K562 (cell line): ENCODE data around the gene CLIP1. TPM values are rescaled to one million over a fixed set of nuclear protein-coding genes. Genes with fewer than 3 reads are reported as not detected.

ENCODE experiments used
- ATAC-seq: fragments of 200-7000 bp; cut with Tn5 transposase; 3 replicates; pipeline ENCODE4 v1.9.1; 2020; ENCODE audit warnings: moderate library complexity
- BruUV-seq: library from RNA; stranded (reverse); fragments of 400-500 nt; replicated peaks from 2 replicates; lab custom pipeline; 2021; lab: Mats Ljungman, UMichigan
- CTCF ChIA-PET: fragments of 300-600 bp; formaldehyde crosslinking; extraction: SDS; loops from one replicate; lab custom pipeline; 2021; ENCODE audit warnings: low intra/inter-chr PET ratio; lab: Yijun Ruan, JAX
- POLR2A ChIA-PET: fragments of 300-600, 350-650 bp; sonication (Branson Sonifier 250); formaldehyde crosslinking; extraction: SDS; loops from one replicate; lab custom pipeline; 2021; ENCODE audit warnings: antibody characterized with exemption, inconsistent platforms; lab: Yijun Ruan, JAX
- DNase-seq, 4 experiments: peaks; one replicate each; pipeline versions ENCODE4 v3.0.0 to v3.0.0-alpha.2; 2011 to 2018; ENCODE audit warnings: low spot score in 3 of 4, mixed read lengths in 3 of 4; ENCODE audit errors: extremely low read depth in 1 of 4
- FAIRE-seq: peaks from 2 replicates; lab custom pipeline; 2011; peaks lifted over from hg19 to GRCh38; lab: Jason Lieb, UNC
- H2AFZ ChIP-seq: 2 replicates; pipeline ENCODE4 v1.6.0; 2011; ENCODE audit warnings: low read depth, low read length, control low read depth, inconsistent platforms
- H3K27ac ChIP-seq: fragments of 200-600 bp; 3 replicates; pipeline ENCODE4 v1.8.0; 2011; ENCODE audit warnings: low read depth, mild to moderate bottlenecking, control low read depth, inconsistent platforms, low read length, moderate library complexity, mixed read lengths; ENCODE audit errors: extremely low read depth
- H3K27me3 ChIP-seq, 2 experiments: fragments of 300-600 bp in 1 of 2; 2 replicates in 1 of 2; 3 replicates in 1 of 2; pipeline versions ENCODE4 v1.6.0 to v1.8.0; 2011; ENCODE audit warnings: inconsistent platforms in 2 of 2, low read length in 2 of 2, mild to moderate bottlenecking in 1 of 2, mixed read lengths in 1 of 2, moderate library complexity in 1 of 2; ENCODE audit not compliant: control insufficient read depth in 2 of 2, insufficient read depth in 2 of 2
- H3K36me3 ChIP-seq: fragments of 300-600 bp; 3 replicates; pipeline ENCODE4 v1.8.0; 2011; ENCODE audit warnings: mild to moderate bottlenecking, low read length, inconsistent platforms; ENCODE audit not compliant: control insufficient read depth, insufficient read depth
- H3K4me1 ChIP-seq, 2 experiments: fragments of 200-600 bp in 1 of 2; replicated peaks in 1 of 2; 2 replicates in 1 of 2; 3 replicates in 1 of 2; pipeline versions ENCODE4 v1.5.1 to v1.8.0; 2011; ENCODE audit warnings: inconsistent platforms in 2 of 2, low read length in 2 of 2, mild to moderate bottlenecking in 1 of 2, mixed read lengths in 1 of 2, moderate library complexity in 1 of 2; ENCODE audit not compliant: control insufficient read depth in 2 of 2, insufficient read depth in 2 of 2
- H3K4me2 ChIP-seq: 2 replicates; pipeline ENCODE4 v1.6.1; 2011; ENCODE audit warnings: low read length, control low read depth, inconsistent platforms, mixed read lengths; ENCODE audit not compliant: insufficient read depth
- H3K4me3 ChIP-seq: fragments of 200-600 bp; sonication (generic), shearing (Covaris generic); 2 replicates; pipeline ENCODE4 v1.5.1; 2016; ENCODE audit warnings: control low read depth, inconsistent platforms
- H3K79me2 ChIP-seq: fragments of 200-600 bp; 3 replicates; pipeline ENCODE4 v1.8.0; 2011; ENCODE audit warnings: low read length, inconsistent platforms; ENCODE audit not compliant: control insufficient read depth, insufficient read depth
- H3K9ac ChIP-seq, 2 experiments: 2 replicates each; pipeline versions ENCODE4 v1.6.0 to v1.6.1; 2011; ENCODE audit warnings: low read depth in 2 of 2, low read length in 2 of 2, control low read depth in 1 of 2, inconsistent platforms in 1 of 2, mild to moderate bottlenecking in 1 of 2, mixed read lengths in 1 of 2; ENCODE audit not compliant: insufficient read depth in 1 of 2
- H3K9me1 ChIP-seq: one replicate; pipeline ENCODE4 v1.6.0; 2011; ENCODE audit warnings: inconsistent platforms, mild to moderate bottlenecking, low read length, moderate library complexity; ENCODE audit not compliant: control insufficient read depth, insufficient read depth
- H3K9me3 ChIP-seq: replicated peaks from 2 replicates; pipeline ENCODE4 v1.5.1; 2011; ENCODE audit warnings: low read depth, low read length, inconsistent platforms; ENCODE audit not compliant: control insufficient read depth, insufficient read depth
- H4K20me1 ChIP-seq: replicated peaks from 2 replicates; pipeline ENCODE4 v1.6.1; 2011; ENCODE audit warnings: low read length, inconsistent platforms, mixed read lengths; ENCODE audit not compliant: control insufficient read depth, insufficient read depth
- SIN3B ChIP-seq: fragments of 450-650 bp; IDR thresholded peaks from 2 replicates; pipeline ENCODE4 v1.6.1; 2017; ENCODE audit warnings: low read depth, mild to moderate bottlenecking, moderate library complexity
- ZBTB40 ChIP-seq, 2 experiments: fragments of 450-650 bp in 1 of 2; sonication (generic) in 1 of 2; formaldehyde crosslinking in 1 of 2; IDR thresholded peaks; 2 replicates each; pipeline versions ENCODE4 v1.7.1 to v1.9.0; 2016 to 2022; ENCODE audit warnings: inconsistent platforms in 1 of 2, mild to moderate bottlenecking in 1 of 2, missing genetic modification reagents in 1 of 2
- WGBS: fragments of 100-300 bp; shearing (Covaris generic); methylation state at CpG from one replicate; pipeline ENCODE4 v1.1.6; 2016; ENCODE audit warnings: low coverage, mixed read lengths; ENCODE audit not compliant: insufficient coverage; ENCODE audit errors: missing lambda C conversion rate; 5-methylcytosine and 5-hydroxymethylcytosine counted together
- in situ Hi-C: fragments of 300-500 bp; cut with MboI; formaldehyde crosslinking; loops from 4 replicates; pipeline ENCODE4 v1.15.0; 2018; ENCODE audit warnings: inconsistent platforms, mixed read lengths
- intact Hi-C: fragments of 100-400 bp; cut with micrococcal nuclease; formaldehyde crosslinking; loops from 2 replicates; pipeline ENCODE4 v1.14.2; 2022
- polyA plus RNA-seq, 8 experiments: library from polyadenylated mRNA; depleted of rRNA in 4 of 8; stranded (reverse) in 5 of 8; unstranded in 3 of 8; fragments of >200 nt; fragmentation: Nextera tagmentation in 2 of 8; fragmentation: Illumina TruSeq in 1 of 8; extraction: Ambion mirVana in 2 of 8; extraction: Trizol in 1 of 8; gene quantifications; 2 replicates each; pipeline versions ENCODE4 v1.2.1 to v1.2.3, GENCODE V29; 2011 to 2014; ENCODE audit warnings: inconsistent platforms in 1 of 8, missing spikeins in 1 of 8
- total RNA-seq, 7 experiments: library from RNA; depleted of rRNA in 6 of 7; stranded (reverse); fragments of >200 nt in 6 of 7; fragmentation: Illumina TruSeq in 2 of 7; extraction: Trizol in 2 of 7; gene quantifications; 2 replicates each; pipeline versions ENCODE4 v1.2.1 to v1.2.3, GENCODE V29; 2011 to 2021; ENCODE audit warnings: low replicate concordance in 1 of 7
- TF ChIP-seq, protein P1 (sequence below): fragments of 250-450 bp; sonication (Bioruptor Pico); IDR thresholded peaks from 2 replicates; pipeline ENCODE4 v1.8.0; 2022; ENCODE audit warnings: moderate library complexity, mild to moderate bottlenecking, inconsistent platforms
- TF ChIP-seq, protein P2 (sequence below): sonication (generic); formaldehyde crosslinking; IDR thresholded peaks from 2 replicates; pipeline ENCODE4 v1.8.0; 2022; ENCODE audit warnings: mild to moderate bottlenecking, missing genetic modification reagents, borderline replicate concordance

CLIP1 gene
- total and polyA plus RNA-seq, 9 of the 15 experiments (the other 6 are each of a cell fraction or from before 2014, with no cell fraction given), result 5.8 to 33.9 (median 27.6) TPM

- H3K9me1 ChIP-seq, result no peaks in the 10 kb centered on the region
- POLR2A ChIA-PET, result interaction anchor here (0.7 to 1.6 kb wide), 4 partner anchors 9 to 22 kb away, joined by 3 to 6 read pairs (median 4); partner anchors contain the start of gene VPS33A
- TF ChIP-seq SIN3B (no peak), ZBTB40 (IDR thresholded peaks at IDR 0.05) (peak; percentile 95), ZBTB40 (CRISPR knock-in tag; IDR thresholded peaks at IDR 0.05) (peak; percentile 87)
- TF ChIP-seq, protein P1, sequence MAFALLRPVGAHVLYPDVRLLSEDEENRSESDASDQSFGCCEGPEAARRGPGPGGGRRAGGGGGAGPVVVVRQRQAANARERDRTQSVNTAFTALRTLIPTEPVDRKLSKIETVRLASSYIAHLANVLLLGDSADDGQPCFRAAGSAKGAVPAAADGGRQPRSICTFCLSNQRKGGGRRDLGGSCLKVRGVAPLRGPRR, result no peak
- TF ChIP-seq, protein P2, sequence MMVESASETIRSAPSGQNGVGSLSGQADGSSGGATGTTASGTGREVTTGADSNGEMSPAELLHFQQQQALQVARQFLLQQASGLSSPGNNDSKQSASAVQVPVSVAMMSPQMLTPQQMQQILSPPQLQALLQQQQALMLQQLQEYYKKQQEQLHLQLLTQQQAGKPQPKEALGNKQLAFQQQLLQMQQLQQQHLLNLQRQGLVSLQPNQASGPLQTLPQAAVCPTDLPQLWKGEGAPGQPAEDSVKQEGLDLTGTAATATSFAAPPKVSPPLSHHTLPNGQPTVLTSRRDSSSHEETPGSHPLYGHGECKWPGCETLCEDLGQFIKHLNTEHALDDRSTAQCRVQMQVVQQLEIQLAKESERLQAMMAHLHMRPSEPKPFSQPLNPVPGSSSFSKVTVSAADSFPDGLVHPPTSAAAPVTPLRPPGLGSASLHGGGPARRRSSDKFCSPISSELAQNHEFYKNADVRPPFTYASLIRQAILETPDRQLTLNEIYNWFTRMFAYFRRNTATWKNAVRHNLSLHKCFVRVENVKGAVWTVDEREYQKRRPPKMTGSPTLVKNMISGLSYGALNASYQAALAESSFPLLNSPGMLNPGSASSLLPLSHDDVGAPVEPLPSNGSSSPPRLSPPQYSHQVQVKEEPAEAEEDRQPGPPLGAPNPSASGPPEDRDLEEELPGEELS (CRISPR knock-in tag), result no peak
- no peak overlapping the region for H3K4me3 ChIP-seq
- DNase-seq (no peak), FAIRE-seq (no peak), ATAC-seq (no peak)
- H3K36me3 ChIP-seq, result peaks cover 33% of the 10 kb centered on the region
- CTCF ChIA-PET, result no interaction called here
- 73% methylated on average over 1 of the region's 1 CpG for WGBS
- H3K9me3 ChIP-seq, result no peaks in the 10 kb centered on the region
- H2AFZ ChIP-seq, result no peak overlapping the region
- in situ Hi-C loops, result no loop called here
- H3K9ac ChIP-seq, result no peak overlapping the region
- intact Hi-C loops, result no loop called here
- no peak overlapping the region for H3K4me2 ChIP-seq
- BruUV-seq, result no TSS peak
- H3K27ac ChIP-seq, result no peak overlapping the region
- peaks cover 2 to 9% of the 10 kb centered on the region in 2 experiments; a peak in 3 of 5 replicates for H3K4me1 ChIP-seq
- no peaks in the 10 kb centered on the region for H3K27me3 ChIP-seq
- H3K79me2 ChIP-seq, result no peaks in the 10 kb centered on the region
- no peaks in the 10 kb centered on the region for H4K20me1 ChIP-seq
Observed at GRCh38 chr12:122245553-122245952, 176.9 kb downstream of the CLIP1 start.
